DND-41 (cell line): ENCODE results near the gene PLEKHG1.

Experiments
- CTCF ChIP-seq: IDR thresholded peaks from 2 replicates; pipeline ENCODE4 v1.5.1; 2012; ENCODE audit warnings: borderline replicate concordance, low read length, moderate library complexity, mild to moderate bottlenecking; ENCODE audit not compliant: poor library complexity, severe bottlenecking; ENCODE audit errors: extremely low read depth
- EZH2 ChIP-seq: IDR thresholded peaks from 3 replicates; pipeline ENCODE4 v1.6.1; 2012; ENCODE audit warnings: borderline replicate concordance, low read depth, mild to moderate bottlenecking, moderate library complexity, low read length, inconsistent platforms; ENCODE audit not compliant: severe bottlenecking

- TF ChIP-seq CTCF, result no peak
- TF ChIP-seq EZH2, result no peak
Observed at GRCh38 chr6:150638765-150639164, 39.1 kb downstream of the PLEKHG1 start.
